Measurements from ENCODE around the gene NRN1. TPM values are rescaled to one million over a fixed set of nuclear protein-coding genes. Genes with fewer than 3 reads are reported as not detected.

The NRN1 gene
- total and polyA plus RNA-seq, 2 donors (not counting 3 experiments of a cell fraction or from before 2014, with no cell fraction given), result 12.8 to 26.2 TPM

- Histone ChIP-seq H2AFZ (ENCODE audit: low read depth, low read length) (peak overlapping the region; percentile 70), H3K27me3 (ENCODE audit: control insufficient read depth in 2 of 2, insufficient read depth in 2 of 2, low read length in 2 of 2) (peaks cover 36 to 83% of the 10 kb centered on the region in 2 experiments), H3K4me3 (replicated peaks in 1 of 3; ENCODE audit: insufficient read depth in 1 of 3, low read depth in 1 of 3, low read length in 3 of 3) (peak overlapping the region; percentile 14 to 86 (median 62)), H3K27ac (ENCODE audit: insufficient read depth, low read depth, low read length) (no peak overlapping the region), H3K4me2 (ENCODE audit: insufficient read depth, low read length) (peak overlapping the region; percentile 67), H3K36me3 (ENCODE audit: control insufficient read depth in 2 of 2, extremely low read depth in 1 of 2, insufficient read depth in 2 of 2, low read length in 2 of 2) (no peaks in the 10 kb centered on the region), H4K20me1 (replicated peaks; ENCODE audit: control insufficient read depth, extremely low read depth, insufficient read depth, low read length) (no peaks in the 10 kb centered on the region), H3K9ac (replicated peaks; ENCODE audit: extremely low read depth, insufficient read depth, low read length) (peak overlapping the region; percentile 29), H3K9me1 (replicated peaks; ENCODE audit: control insufficient read depth, extremely low read depth, insufficient read depth, low read length) (no peaks in the 10 kb centered on the region), H3K9me3 (replicated peaks; ENCODE audit: control insufficient read depth, insufficient read depth, low read length) (no peaks in the 10 kb centered on the region), H3K79me2 (ENCODE audit: control insufficient read depth, insufficient read depth, low read length) (no peaks in the 10 kb centered on the region), H3K4me1 (ENCODE audit: control insufficient read depth, extremely low read depth, insufficient read depth, low read length) (peaks cover 23% of the 10 kb centered on the region)
- intact Hi-C loops (cut with micrococcal nuclease), result no loop called here
- ChIA-PET CTCF (interaction anchor here (1.0 to 1.8 kb wide), 6 partner anchors 9 to 581 kb away, joined by 3 to 6 read pairs (median 4); no protein-coding TSS in a partner anchor), POLR2A (no interaction called here)
- BruUV-seq (replicated peaks), result TSS peak; percentile 26
- DNase-seq (ENCODE audit: low read depth, low spot score) (peak; percentile 61), FAIRE-seq (peak; percentile 85)
- dilution Hi-C loops (cut with MboI; ENCODE audit: extremely low pct_ligation_motif_present, low sequenced_read_pairs), result no loop called here
- TF ChIP-seq FOS (IDR thresholded peaks at IDR 0.05; ENCODE audit: borderline replicate concordance, insufficient read depth, low read length) (no peak), POLR2A (IDR thresholded peaks at IDR 0.05; ENCODE audit: low read depth, low read length) (peak; percentile 66), POLR2AphosphoS5 (IDR thresholded peaks at IDR 0.05; ENCODE audit: insufficient read depth, low read depth, low read length) (peak; percentile 22)
These were observed 2.9 kb downstream of the NRN1 start for GRCh38 chr6:6003621-6004366.

GRCh38 chr6:6002848-6003620, 3.7 kb downstream of the NRN1 start:
- Histone ChIP-seq H4K20me1 (replicated peaks; ENCODE audit: control insufficient read depth, extremely low read depth, insufficient read depth, low read length) (no peaks in the 10 kb centered on the region), H3K4me3 (replicated peaks in 1 of 3; ENCODE audit: insufficient read depth in 1 of 3, low read depth in 1 of 3, low read length in 3 of 3) (peak overlapping the region; percentile 14 to 86 (median 62)), H3K27me3 (ENCODE audit: control insufficient read depth in 2 of 2, insufficient read depth in 2 of 2, low read length in 2 of 2) (peaks cover 38 to 87% of the 10 kb centered on the region in 2 experiments), H3K36me3 (ENCODE audit: control insufficient read depth in 2 of 2, extremely low read depth in 1 of 2, insufficient read depth in 2 of 2, low read length in 2 of 2) (no peaks in the 10 kb centered on the region), H3K4me2 (ENCODE audit: insufficient read depth, low read length) (peak overlapping the region; percentile 67), H2AFZ (ENCODE audit: low read depth, low read length) (no peak overlapping the region), H3K79me2 (ENCODE audit: control insufficient read depth, insufficient read depth, low read length) (no peaks in the 10 kb centered on the region), H3K9me3 (replicated peaks; ENCODE audit: control insufficient read depth, insufficient read depth, low read length) (no peaks in the 10 kb centered on the region), H3K27ac (ENCODE audit: insufficient read depth, low read depth, low read length) (no peak overlapping the region), H3K9me1 (replicated peaks; ENCODE audit: control insufficient read depth, extremely low read depth, insufficient read depth, low read length) (no peaks in the 10 kb centered on the region), H3K9ac (replicated peaks; ENCODE audit: extremely low read depth, insufficient read depth, low read length) (peak overlapping the region; percentile 29), H3K4me1 (ENCODE audit: control insufficient read depth, extremely low read depth, insufficient read depth, low read length) (peaks cover 19% of the 10 kb centered on the region)
- DNase-seq (ENCODE audit: low read depth, low spot score), result peak; percentile 15
- intact Hi-C loops (cut with micrococcal nuclease) (no loop called here), dilution Hi-C loops (cut with MboI; ENCODE audit: extremely low pct_ligation_motif_present, low sequenced_read_pairs) (no loop called here)
- peak; percentile 70 for TF ChIP-seq EZH2 (IDR thresholded peaks at IDR 0.05; ENCODE audit: borderline replicate concordance, low read depth, low read length, severe bottlenecking)
- TF ChIP-seq MAX (IDR thresholded peaks at IDR 0.05; ENCODE audit: insufficient read depth, insufficient read length), result no peak
- CTCF ChIA-PET, result interaction anchor here (1.0 to 1.8 kb wide), 6 partner anchors 8 to 580 kb away, joined by 3 to 6 read pairs (median 4); no protein-coding TSS in a partner anchor
- no peak for FAIRE-seq
- POLR2A ChIA-PET, result no interaction called here
- BruUV-seq (replicated peaks), result no TSS peak

All from endothelial cell of umbilical vein (primary cell).